GM21390 (cell line): Measurements from ENCODE around the gene C1orf105.
"Not testable (repeated sequence)": the region's sequence is repeated elsewhere in the genome, so short reads cannot be mapped to it uniquely, and the experiment has no call there.

ENCODE experiments used
- ATAC-seq: cut with Tn5 transposase; IDR thresholded peaks from one replicate; pipeline ENCODE4 v1.9.1; 2021; ENCODE audit not compliant: unreplicated experiment

C1orf105 gene

DNA sequence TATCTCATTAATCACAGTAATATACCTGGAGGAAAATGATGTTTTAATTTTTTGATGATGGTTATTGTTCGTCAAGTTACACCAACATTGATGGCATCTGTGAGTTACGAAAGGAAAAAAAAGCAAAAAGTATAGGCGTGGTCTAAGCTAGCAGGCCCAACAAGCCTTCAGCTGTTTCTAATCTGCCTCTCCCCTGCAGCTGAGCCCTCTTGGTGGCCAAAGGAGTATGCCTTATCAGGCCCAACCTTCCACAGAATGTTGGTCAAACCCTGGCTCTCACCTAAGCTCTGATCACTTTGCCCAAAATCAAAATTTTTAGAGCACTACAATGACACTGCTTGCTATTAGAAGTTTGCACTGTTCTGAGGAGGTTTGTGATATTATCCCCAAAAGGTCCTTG, 4.9 kb downstream of the C1orf105 start:
- ATAC-seq = no peak

DNA sequence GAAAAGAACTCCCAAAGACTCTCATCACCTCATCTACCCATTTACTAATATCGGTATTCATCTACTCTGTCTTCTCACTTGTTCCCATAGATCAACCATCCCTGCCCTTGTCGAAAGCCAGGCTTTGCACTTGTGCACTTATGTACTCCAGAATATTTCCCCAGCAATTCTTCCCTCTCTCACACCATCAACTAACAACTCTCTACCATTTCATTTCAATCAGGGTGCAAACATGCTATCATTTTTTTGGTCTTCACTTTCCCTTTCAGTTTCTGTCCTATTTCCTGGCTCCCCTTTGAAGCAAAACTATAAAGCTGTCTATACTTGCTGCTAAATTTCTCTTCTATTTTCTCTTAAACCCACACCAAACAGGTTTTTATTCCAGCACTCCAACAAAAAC, 6.7 kb downstream of the C1orf105 start:
- ATAC-seq = no peak

DNA sequence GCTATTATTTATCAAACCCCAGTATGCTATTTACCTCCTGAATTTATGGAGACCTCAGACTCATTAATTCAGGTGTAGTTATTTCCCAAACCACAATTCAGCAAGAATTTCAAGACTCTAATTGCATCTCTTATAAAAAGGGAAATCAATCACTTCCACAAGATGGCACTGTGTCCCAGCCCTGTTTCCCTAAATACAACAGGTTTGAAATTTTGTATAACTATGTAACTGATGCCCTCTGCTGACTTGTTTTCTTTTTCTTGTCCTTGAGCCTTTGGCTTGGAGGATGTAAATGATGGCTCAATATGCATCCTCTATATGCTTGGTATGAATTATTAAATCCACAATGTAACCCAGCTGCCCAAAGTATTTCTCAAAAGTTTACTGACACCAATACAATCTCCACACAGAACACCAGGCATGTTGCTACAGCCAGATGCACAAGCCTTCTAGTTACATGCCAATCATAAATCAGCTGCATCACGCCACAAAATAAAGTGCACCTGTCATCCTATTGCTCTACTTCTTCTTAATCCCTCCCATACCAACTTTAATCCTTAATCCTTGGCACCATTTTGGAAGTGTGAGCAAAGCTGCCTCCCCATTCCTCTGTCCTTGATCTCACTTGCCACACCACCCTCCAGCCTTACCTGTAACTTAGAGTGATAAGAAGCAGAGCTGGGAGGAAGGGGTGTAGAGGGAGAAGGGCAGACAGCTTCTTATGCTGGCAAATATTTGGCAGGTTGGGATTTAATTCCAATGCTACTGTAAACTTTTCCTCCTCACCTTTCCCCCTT, 9.0 kb downstream of the C1orf105 start:
- no peak for ATAC-seq

DNA sequence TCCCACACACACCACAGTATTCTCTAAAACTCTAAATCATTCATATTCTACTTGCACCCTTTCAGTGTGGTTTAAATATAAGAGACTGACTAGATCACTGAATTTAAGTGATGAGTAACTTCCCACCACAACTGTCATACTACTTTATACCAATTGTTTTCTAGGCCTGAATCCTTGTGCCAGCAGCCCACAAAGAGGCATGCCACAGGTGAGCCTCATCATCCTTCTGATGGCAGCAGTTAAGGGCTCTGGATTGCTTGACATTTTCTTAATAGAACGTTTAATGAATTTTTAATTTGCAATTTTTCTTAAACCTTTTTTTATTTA, 9.6 kb downstream of the C1orf105 start:
- no peak for ATAC-seq

DNA sequence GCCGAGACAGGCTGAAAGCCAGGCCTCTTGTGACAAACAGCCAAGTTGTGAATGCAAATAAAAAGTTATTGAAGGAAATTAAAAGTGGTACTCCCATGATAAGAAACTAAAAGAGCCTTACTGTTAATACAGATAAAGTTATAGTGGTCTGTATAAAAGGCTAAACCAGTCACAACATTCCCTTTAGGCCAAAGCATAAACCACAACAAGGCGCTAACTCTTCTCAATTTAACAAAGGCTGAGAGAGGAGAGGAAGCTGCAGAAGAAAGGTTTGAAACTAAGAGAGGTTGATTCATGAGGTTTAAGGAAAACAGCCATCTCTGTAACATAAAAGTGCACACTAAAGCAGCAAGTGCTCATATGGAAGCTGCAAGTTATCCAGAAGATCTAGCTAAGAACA, 10.7 kb downstream of the C1orf105 start:
- ATAC-seq = no peak

DNA sequence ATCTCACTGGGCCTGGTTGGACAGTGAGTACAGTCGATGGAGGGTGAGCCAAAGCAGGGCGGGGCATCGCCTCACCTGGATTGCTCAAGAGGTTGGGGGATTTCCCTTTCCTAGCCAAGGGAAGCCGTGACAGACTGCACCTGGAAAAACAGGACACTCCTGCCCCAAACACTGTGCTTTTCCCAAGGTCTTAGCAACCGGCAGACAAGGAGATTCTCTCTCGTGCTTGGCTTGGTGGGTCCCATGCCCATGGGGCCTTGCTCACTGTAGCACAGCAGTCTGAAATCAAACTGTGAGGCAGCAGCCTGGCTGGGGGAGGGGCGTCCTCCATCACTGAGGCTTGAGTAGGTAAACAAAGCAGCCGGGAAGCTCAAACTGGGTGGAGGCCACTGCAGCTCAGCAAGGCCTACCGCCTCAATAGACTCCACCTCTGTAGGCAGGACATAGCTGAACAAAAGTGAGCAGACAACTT, 11.3 kb downstream of the C1orf105 start:
- ATAC-seq = no peak

DNA sequence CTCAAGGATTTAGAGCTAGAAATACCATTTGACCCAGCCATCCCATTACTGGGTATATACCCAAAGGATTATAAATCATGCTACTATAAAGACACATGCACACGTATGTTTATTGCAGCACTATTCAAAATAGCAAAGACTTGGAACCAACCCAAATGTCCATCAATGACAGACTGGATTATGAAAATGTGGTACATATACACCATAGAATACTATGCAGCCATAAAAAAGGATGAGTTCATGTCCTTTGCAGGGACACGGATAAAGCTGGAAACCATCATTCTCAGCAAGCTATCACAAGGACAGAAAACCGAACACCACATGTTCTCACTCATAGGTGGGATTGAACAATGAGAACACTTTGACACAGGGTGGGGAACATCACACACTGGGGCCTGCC, 16.7 kb downstream of the C1orf105 start:
- ATAC-seq = not testable (repeated sequence)

DNA sequence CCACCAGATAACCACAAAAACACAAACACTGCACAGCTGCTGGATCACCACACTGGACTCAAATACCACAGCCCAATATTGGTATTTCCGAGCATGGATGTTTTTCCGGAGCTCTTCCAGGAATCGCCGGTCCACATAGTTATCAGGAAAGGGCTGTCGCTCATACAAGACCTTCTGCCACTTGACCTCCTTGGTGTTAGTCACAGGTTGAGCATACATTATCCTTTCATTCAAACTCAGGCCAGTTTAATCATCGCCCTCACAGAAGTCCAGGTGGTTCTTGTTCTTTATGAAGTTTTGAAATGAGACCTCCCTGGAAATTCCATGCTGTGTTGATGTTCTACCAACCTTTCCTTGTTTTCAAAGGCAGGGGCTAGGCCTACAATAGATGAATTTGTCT, 21.9 kb downstream of the C1orf105 start:
- ATAC-seq = no peak

DNA sequence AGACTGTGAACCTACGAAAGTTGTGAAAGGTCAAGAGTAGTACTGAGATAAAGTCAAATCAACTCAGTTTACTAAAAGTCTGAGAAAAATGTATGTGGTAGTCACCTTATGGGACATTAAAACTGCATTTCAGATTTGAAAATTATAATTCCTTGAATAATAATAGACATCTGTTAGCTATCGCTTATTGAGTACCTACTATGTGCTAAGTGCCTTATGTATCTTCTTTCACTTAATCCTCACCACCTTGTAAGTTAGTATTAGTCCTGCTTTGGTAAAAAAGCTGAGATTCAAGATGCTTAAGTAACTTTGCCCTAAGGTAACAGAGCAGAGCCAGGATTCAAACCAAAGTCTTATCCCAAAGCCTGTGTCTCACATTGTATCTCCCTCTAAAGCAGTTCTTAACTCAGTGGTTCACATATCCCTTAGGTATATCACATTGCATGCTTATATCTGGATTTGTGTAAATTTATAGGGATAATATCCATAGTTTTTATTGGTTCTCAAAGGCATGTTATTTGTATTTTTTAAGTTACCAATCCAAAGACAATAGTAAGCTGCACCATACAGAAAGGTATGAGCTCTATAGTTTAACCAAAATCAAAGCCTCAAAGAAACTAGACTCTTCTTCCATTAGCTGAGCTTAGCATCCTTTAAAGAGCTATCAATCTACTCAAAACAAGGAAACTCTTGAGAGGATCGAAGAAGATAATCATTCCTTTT, 22.5 kb downstream of the C1orf105 start:
- no peak for ATAC-seq

DNA sequence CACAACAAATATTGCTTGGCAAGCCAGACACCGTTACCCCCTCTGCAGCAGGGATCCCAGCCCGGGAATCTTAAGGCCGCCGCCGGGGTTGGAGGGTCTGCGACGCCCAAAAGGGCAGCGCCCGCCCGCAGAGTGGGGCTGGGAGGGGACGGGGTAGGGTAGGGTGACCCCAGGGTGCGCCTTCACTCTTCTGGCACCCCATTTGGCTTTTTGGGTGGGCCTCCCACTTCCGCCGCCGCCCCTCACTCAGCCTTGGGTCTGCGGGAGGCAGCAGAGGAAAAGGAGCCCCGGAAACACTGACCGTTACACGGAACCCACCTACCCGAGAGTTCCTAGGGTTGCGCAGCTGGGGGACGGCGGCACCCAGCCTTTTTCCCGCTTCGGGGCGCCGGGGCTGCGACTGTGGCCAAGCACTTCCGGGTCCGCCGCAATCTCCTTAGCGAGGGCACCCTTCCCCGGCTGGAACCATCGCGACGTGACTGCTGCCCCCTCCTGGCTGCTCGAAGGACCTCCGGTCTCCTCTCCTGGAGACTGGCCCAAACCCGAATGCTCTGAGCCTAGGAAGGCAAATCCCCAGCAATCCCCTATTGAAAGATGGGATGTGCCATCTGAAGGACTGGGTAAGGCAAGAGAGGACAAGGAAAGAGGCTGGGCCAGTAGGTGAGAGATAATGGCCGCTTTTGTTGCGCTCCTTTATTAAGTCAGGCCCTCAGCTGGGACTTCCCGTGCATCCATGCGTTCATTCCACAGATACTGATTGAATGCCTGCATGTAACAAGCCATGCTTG, 23.4 kb downstream of the C1orf105 start, which contains the start of gene PIGC:
Gene PIGC (minus strand): TSS at position 404 of the 788 bp plus-strand sequence. CDS start 1,447 bp downstream, outside the sequence.
- ATAC-seq = peak; percentile 99

DNA sequence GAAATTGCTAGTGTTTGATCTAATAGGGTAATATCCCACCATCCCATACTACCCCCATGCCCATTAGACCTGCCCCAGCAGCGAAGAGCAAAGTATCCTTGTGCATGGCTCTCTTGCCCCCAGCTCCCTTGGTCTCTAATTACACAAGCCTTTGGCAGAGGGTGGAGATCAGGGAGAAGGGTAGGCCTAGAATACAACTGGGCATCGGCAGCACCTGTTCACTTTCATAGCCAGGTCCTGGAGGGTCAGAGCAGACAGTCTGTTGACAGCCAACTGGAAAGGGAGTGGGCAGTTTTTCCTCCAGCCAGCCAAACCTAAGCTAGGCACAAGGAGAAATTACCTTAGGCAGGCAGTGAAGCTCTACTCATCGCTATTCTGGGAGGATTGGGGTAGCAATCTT, 26.1 kb downstream of the C1orf105 start:
- ATAC-seq = no peak

DNA sequence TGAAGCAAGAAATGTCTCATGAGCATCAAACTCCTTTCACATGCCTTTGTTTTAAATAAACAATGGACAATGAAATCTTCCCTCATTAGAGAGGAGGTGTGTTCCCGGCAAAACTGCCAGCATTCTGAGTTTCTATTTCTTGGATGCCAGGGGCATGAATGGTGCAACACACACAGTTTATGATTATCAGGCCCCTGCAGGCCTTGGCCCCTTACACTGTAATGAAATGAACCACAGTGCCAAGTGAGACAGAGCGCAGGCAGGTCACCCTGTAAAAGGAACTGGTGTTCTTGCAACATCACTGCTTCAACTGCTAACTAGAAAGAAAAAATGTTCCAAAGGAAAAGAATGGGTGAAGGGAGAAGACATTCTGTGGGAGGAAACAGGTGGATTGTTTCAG, 27.2 kb downstream of the C1orf105 start:
- ATAC-seq = no peak

DNA sequence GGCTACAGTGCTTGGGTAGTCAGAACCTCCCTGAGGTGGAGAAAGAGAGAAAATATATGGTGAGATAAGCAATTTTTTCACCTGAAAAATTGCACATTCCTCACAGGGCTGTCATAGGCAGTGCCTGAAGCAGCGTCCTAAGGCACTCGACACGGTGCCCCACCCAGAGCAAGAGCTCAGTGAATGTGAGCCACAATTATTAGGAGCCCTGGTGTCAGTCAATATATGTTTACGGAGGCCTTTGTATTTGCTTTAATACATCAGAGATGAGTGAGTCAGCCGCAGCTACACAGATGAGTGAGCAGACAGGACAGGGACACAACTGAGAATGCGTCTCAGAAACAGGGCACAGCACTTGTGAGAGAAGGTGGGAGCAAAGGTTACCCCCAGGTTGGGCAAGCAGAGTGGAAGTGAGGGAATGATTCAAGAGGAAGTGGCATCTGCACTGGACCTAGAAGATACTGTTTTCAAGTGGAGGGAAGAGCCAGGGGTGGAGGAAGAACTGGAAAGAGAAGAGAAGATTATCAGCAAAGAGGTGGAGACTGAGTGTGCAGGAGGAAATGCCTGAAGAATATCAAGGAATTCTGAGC, 28.6 kb downstream of the C1orf105 start:
- ATAC-seq = no peak

DNA sequence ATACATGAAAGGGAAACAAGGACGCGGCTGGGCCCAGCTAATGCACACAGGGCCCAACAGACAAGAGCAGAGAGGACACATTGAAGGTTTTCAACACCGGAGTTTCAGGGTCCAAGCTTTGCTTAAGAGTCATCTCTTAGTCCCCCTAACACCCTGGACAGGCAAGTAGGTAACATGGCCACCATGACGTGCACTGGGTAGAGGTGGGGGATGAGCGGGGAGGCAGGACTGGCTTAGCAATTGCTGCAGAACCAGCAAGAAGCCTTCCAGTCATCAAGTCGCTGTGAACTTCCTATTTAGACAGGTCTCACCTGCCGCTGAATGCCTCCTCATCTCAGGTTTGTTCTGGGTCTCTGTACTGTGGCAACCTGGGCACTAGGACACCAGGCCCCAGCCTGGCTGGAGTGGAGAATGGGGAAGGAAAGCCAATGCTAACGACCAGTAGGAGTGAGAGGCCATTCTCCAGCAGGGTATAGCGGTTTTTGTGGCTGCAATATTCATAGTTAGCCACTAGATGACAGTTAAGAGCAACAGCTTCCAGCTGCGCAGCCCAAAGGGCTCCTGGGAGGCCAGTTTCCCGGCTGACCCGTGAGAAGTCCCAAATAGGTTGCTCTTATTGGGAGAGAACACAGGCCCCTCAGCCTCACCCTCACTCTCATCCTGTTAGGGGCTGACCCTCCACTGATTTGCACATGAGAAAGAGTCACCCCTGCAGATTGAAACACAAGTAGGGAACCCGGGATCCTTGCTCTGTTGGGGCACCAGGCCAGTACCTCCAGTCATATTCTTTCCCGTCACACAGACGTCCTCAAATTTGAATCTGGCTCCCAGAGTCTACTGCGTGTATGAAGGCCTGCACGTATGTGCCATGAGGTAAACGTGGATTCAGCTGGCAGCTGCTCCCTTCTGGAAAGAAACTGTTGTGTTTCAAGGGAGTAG, 29.4 kb downstream of the C1orf105 start:
- ATAC-seq = peak; percentile 92

DNA sequence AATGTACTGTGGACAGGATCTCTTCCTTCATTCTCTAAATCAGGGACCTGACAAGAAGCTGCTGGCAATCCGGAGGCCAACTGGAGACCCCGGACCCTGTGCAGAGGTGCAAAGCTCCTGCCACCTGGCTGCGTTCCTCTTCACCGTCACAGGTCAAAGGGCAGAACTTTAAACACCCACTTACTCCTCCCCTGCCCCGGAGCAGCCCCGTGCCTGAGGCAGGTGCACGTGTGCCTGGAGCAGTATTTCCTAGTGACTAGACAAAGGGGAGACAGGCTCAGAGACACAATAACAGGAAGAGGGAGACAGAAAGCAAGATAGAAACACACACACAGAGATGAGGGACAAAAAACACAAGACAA, 30.0 kb downstream of the C1orf105 start:
- no peak for ATAC-seq

DNA sequence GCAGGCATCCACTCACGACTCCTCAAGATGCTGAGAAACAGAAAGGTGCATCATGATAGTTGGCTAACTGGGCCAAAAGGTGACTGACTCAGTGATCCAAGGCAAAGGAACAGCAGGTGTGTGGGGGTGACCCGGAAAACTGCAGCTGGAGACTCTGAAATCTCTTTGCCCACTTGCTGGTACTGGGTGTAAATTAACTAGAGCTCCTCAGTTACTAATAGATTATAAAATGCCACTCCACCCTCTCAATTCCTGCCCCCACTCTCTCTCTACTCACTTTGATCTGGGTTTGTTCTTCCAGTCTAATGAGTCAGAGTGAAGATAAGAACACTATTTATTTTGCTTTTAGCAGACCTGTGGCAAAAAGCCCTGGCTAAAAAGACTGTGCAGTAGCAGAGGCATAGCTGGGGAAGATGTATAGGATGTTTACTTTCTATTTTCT, 30.5 kb downstream of the C1orf105 start:
- ATAC-seq = no peak

DNA sequence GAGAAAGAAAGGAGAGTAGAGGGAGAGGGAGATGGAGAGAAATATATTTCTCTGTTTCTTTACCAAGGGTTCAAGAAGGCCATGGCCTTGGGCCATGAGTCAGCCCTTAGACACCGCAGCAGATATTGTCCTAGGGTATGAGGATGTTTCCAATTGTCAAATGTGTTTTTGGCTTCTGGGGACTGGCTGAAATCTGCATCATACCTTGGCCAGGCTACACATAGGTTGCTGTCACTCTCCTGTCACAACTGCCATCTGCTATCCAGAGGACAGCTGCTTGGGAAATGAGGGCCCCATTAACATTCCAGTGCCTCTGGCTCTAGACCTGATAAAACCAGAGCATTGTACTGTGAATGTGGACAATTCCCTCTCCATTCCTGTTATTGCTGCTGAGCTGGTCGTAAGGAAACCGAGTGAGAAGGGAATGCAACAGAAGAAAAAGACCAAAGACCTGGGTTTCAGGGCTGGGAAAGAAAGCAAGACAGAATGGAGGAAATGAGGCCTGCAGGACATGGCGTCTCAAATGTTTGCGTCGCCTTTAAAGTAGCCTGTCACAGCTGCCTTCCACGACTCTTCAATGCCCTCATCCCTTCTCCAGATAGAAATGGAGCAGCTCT, 32.2 kb downstream of the C1orf105 start:
- ATAC-seq = no peak

DNA sequence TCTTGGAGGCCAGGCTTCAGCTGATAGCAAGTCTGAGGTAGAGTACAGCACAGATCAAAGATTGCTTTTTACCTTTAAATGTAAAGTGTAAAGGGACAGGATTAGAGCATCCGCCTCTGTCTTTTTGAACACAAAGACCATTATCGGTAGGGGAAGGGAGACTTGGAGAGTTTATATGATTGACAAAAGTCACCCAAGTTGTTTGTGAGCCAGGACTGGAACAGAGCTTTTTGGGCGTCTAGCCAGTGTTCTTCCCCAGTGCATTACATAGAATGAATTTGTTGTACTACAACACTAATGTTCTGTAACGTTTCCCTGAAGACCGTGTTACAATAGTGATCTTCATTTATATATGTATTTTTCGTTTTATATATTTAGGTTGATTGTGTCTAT, 32.7 kb downstream of the C1orf105 start:
- no peak for ATAC-seq

DNA sequence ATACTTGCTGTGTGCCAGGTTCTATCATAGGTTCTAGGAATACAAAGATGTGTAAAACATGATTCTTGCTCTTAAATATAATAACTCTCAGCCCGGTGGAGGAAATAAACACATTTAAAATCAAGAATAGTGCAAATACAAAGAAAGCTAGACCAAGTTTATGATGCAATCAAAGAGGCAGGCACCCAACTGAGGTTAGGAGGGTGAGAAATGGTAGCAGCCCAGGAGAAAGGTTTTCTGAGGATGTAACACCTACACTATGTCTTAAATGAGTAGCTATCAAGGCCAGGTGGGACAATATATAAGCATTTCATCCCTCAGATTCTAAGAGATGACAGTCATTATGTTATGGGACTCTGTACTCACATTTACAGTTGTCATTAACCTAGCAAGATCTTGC, 33.1 kb downstream of the C1orf105 start:
- no peak for ATAC-seq

DNA sequence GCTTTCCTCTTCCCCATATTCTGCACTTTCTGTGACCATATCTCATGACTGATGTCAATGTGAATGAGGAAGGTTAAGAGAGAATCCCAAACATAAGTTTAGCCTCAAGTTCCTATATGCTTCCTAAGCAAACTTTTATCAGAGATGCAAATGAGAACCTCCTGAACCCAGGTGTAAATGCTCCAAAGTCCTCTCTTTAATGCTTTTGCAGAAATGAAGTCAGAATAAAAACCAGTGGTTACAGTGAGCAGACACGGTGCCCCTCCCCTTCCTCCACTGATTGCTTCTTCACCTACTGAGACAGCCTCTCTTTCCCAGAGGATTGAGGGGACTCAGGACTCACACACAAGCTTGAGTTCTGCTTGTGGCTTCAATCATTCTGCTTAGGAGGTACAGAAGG, 35.0 kb downstream of the C1orf105 start:
- ATAC-seq = no peak
